GM12875 (cell line): ENCODE results near the gene NT5C3A.

Experiments
- H3K4me3 ChIP-seq: one replicate; pipeline ENCODE4 v1.5.1; 2011; ENCODE audit warnings: low read depth, low read length, control low read depth
- TF ChIP-seq, protein P1 (sequence below): IDR thresholded peaks from 2 replicates; pipeline ENCODE4 v1.5.1; 2011; ENCODE audit warnings: low read depth, mild to moderate bottlenecking, control low read depth, inconsistent platforms, low read length, moderate library complexity, borderline replicate concordance; ENCODE audit not compliant: insufficient read depth

NT5C3A gene

DNA sequence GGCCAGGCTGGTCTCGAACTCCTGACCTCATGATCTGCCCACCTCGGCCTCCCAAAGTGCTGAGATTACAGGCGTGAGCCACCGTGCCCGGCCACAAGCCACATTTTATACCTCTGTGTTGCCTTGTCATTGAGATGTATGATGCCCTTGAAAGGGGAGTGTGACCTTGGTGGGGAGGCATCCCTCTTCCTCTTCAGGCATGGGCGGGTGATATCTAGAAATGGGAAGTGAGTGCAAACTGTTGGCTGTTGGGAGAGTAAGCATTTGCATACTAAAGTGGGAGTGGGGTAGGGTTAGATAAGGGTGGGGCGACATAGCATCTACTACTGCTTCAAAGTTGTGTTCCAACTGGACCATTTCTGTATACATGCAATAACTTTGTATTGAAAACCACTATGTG is 26.6 kb upstream of the NT5C3A start:
- no peak overlapping the region for H3K4me3 ChIP-seq
- TF ChIP-seq, protein P1, sequence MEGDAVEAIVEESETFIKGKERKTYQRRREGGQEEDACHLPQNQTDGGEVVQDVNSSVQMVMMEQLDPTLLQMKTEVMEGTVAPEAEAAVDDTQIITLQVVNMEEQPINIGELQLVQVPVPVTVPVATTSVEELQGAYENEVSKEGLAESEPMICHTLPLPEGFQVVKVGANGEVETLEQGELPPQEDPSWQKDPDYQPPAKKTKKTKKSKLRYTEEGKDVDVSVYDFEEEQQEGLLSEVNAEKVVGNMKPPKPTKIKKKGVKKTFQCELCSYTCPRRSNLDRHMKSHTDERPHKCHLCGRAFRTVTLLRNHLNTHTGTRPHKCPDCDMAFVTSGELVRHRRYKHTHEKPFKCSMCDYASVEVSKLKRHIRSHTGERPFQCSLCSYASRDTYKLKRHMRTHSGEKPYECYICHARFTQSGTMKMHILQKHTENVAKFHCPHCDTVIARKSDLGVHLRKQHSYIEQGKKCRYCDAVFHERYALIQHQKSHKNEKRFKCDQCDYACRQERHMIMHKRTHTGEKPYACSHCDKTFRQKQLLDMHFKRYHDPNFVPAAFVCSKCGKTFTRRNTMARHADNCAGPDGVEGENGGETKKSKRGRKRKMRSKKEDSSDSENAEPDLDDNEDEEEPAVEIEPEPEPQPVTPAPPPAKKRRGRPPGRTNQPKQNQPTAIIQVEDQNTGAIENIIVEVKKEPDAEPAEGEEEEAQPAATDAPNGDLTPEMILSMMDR = no peak

DNA sequence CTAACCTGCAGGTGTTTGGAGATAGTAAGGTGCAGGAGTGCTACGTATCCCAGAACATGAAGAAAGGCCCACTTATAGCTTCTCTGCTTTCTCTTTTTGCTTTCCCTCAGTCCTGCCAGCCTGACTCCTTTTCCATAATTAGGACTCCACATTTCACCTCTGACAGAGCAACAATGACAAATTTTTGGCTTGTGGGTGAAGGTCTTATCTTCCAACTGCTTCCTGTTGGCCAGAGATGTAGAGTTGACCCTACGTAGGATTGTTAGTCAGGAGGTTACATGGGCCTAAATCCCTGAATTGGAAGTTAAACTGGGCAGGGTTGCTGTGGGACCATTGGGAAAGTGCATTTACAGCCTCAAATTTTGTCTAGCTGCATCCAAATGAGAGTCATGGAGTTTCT is 25.3 kb upstream of the NT5C3A start:
- H3K4me3 ChIP-seq = no peak overlapping the region
- TF ChIP-seq, protein P1 = no peak

DNA sequence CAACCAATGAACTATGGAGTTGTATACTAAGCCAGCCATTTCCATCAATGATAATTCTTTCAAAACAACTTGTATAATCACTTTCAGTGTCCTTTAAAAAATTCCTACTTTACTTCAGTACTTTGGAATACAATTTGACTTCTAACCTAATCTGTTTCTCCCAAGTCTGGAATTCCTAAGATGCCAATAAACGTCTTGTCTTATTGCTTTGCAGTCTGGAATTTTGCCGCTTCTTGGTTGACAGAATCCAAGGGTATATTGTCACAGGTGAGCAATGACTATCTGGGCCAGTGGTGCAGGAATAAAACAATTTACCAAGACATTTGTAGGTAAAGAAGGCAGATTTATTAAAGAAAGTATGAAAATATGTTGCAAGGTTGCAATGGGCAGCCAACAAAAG is 24.8 kb upstream of the NT5C3A start:
- no peak overlapping the region for H3K4me3 ChIP-seq
- TF ChIP-seq, protein P1 = no peak

DNA sequence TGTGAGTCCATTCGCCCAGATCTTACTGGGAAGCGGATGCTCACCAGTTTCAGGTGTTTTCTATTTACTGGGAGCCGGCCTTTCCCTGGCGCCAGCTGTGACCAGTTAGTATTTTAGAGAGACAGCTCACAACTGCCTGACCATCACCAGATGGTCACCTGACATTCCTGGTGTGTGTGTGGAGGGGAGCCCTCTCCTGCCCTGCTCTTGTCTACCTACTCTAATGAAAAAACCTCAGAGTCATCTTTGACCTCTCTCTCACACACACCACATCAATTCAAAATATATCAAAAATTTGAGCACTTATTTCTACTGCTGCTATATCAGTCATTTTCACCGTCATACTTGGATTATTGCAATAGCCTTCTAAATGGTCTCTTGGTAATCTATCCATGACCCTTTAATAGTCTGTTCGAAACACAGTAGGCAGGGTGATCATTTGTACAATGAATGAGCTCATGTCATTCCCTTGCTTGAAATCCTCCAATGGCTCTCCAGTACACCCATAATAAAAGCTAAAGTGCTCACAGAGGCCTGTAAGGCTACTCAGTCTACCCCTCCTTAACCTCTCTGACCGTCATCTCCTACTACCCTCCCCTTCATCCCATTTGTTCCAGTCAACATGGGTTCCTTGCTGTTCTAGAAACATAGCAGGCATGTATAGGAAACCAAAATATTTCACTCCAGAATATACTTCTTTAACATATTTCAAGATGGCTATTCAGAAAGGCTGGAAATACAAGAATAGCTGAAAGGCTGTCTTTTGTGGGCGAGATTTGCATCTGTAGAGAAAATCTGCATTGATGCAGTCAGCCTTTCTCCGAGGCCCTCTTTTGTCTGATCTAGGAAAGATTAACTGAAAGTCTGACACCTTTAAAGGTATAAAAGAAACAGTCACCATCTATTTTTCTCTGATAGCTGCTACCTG is 17.5 kb upstream of the NT5C3A start:
- TF ChIP-seq, protein P1 = no peak

DNA sequence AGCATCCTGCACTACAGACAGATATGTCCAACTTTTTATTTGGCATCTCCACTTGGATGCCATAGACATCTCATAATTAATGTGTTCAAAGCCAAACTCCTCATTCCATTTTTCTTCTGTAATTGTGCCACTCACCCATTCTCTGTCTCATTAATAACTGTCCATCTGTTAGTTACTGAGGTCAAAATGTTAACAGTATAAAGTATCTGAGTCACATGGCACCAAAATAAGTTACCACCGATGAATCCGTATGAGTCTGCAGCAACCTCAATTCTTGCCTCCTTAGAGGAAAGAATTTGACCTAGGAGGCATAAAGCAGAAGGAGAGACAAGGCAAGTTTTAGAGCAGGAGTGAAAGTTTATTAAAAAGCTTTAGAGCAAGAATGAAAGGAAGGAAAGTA is 16.5 kb upstream of the NT5C3A start:
- TF ChIP-seq, protein P1 = no peak
- no peak overlapping the region for H3K4me3 ChIP-seq

More for the DNA sequence above, 17.5 kb upstream of the NT5C3A start:
- H3K4me3 ChIP-seq = no peak overlapping the region

DNA sequence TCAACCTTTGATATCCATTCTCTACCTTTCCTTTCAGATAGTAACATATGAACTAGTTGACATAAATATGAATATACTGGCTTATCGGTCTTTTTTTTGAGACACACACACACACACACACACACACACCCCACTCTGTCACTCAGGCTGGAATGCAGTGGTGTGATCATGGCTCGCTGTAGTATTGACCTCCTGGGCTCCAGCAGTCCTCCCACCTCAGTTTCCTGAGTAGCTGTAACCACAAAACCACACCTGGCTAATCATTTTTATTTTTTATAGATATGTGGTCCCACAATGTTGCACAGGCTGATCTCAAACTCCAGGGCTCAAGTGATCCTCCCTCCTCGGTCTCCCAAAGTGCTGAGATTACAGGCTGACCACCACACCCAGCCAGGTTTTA is 14.2 kb upstream of the NT5C3A start:
- TF ChIP-seq, protein P1 = no peak
- no peak overlapping the region for H3K4me3 ChIP-seq
